ENCODE measurements around the gene ACADS. TPM values are rescaled to one million over a fixed set of nuclear protein-coding genes. Genes with fewer than 3 reads are reported as not detected.

The ACADS gene
- polyA plus RNA-seq, 1 experiment, result 4.0 TPM

GRCh38 chr12:120748242-120748641, 22.6 kb downstream of the ACADS start:
- Histone ChIP-seq H3K27me3 (ENCODE audit: control insufficient read depth, insufficient read depth, low read length) (peaks cover 8% of the 10 kb centered on the region), H3K27ac (ENCODE audit: low read depth, low read length) (no peak overlapping the region), H3K4me3 (ENCODE audit: low read depth, low read length) (no peak overlapping the region), H3K9me3 (ENCODE audit: control insufficient read depth, insufficient read depth, low read length) (no peaks in the 10 kb centered on the region; the same call in 1 of the 2 replicates)
- ChIA-PET POLR2A (no interaction called here), CTCF (no interaction called here)
- DNase-seq (ENCODE audit: low read depth, low spot score), result no peak
- no peak for TF ChIP-seq CTCF (IDR thresholded peaks at IDR 0.05; ENCODE audit: low read depth, low read length)

- Histone ChIP-seq H3K9me3 (ENCODE audit: control insufficient read depth, insufficient read depth, low read length) (no peaks in the 10 kb centered on the region; the same call in 1 of the 2 replicates), H3K27ac (ENCODE audit: low read depth, low read length) (no peak overlapping the region), H3K27me3 (ENCODE audit: control insufficient read depth, insufficient read depth, low read length) (peaks cover 6% of the 10 kb centered on the region), H3K4me3 (ENCODE audit: low read depth, low read length) (no peak overlapping the region)
- no peak for TF ChIP-seq CTCF (IDR thresholded peaks at IDR 0.05; ENCODE audit: low read depth, low read length)
- DNase-seq (ENCODE audit: low read depth, low spot score), result no peak
- POLR2A ChIA-PET, result no interaction called here
- CTCF ChIA-PET, result no interaction called here
Observed at GRCh38 chr12:120749256-120749655, 23.6 kb downstream of the ACADS start.

GRCh38 chr12:120750806-120751205, 25.2 kb downstream of the ACADS start:
- no peak for DNase-seq (ENCODE audit: low read depth, low spot score)
- no peak overlapping the region for H3K4me3 ChIP-seq (ENCODE audit: low read depth, low read length)
- no peak overlapping the region for H3K27ac ChIP-seq (ENCODE audit: low read depth, low read length)
- ChIA-PET POLR2A (no interaction called here), CTCF (interaction anchor here (0.7 to 1.3 kb wide), 2 partner anchors 221 to 328 kb away, joined by 6 to 8 read pairs; no protein-coding TSS in a partner anchor)
- peaks cover 6% of the 10 kb centered on the region for H3K27me3 ChIP-seq (ENCODE audit: control insufficient read depth, insufficient read depth, low read length)
- H3K9me3 ChIP-seq (ENCODE audit: control insufficient read depth, insufficient read depth, low read length), result peaks cover 5% of the 10 kb centered on the region
- no peak for TF ChIP-seq CTCF (IDR thresholded peaks at IDR 0.05; ENCODE audit: low read depth, low read length)

- Histone ChIP-seq H3K9me3 (ENCODE audit: control insufficient read depth, insufficient read depth, low read length) (peaks cover 5% of the 10 kb centered on the region), H3K27ac (ENCODE audit: low read depth, low read length) (no peak overlapping the region), H3K27me3 (ENCODE audit: control insufficient read depth, insufficient read depth, low read length) (peaks cover 6% of the 10 kb centered on the region), H3K4me3 (ENCODE audit: low read depth, low read length) (no peak overlapping the region)
- ChIA-PET CTCF (no interaction called here), POLR2A (no interaction called here)
- no peak for TF ChIP-seq CTCF (IDR thresholded peaks at IDR 0.05; ENCODE audit: low read depth, low read length)
- no peak for DNase-seq (ENCODE audit: low read depth, low spot score)
Observed at GRCh38 chr12:120751389-120751788, 25.8 kb downstream of the ACADS start.

- ChIA-PET CTCF (no interaction called here), POLR2A (no interaction called here)
- H3K4me3 ChIP-seq (ENCODE audit: low read depth, low read length), result no peak overlapping the region
- no peak for DNase-seq (ENCODE audit: low read depth, low spot score)
- H3K27ac ChIP-seq (ENCODE audit: low read depth, low read length), result no peak overlapping the region
- H3K27me3 ChIP-seq (ENCODE audit: control insufficient read depth, insufficient read depth, low read length), result peaks cover 3% of the 10 kb centered on the region
- no peak for TF ChIP-seq CTCF (IDR thresholded peaks at IDR 0.05; ENCODE audit: low read depth, low read length)
- peaks cover 5% of the 10 kb centered on the region for H3K9me3 ChIP-seq (ENCODE audit: control insufficient read depth, insufficient read depth, low read length)
Observed at GRCh38 chr12:120754792-120755191, 29.2 kb downstream of the ACADS start.
